ENCODE measurements around the gene PFKM.
A peak's percentile ranks its signal among the peaks of the same experiment; 100 is the strongest.

PFKM gene

DNA sequence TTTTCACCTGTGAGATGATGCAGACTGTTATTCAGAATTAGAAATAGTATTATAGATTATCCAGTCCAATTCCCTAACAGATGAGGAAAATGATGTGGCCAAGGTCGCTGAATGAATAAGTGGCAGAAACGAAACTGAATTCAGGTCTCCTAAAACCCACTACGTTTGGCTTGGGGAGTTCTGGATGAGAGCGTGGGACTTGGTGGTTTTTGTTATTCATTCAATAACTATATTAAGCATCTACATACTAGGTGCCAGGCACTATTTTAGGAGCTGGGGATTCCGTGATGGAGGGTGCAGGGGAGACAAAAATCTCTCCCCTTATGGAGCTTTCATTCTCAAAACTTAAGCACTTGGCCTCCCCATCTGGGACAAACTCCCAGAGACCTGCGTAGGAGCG is 63.5 kb downstream of the PFKM start:
- H3K9me3 ChIP-seq (replicated peaks; ENCODE audit: low read length): no peaks in the 10 kb centered on the region
- H3K4me1 ChIP-seq (ENCODE audit: control insufficient read depth, insufficient read depth, low read length): peaks cover 5% of the 10 kb centered on the region
- peak overlapping the region; percentile 8 for H3K9ac ChIP-seq (ENCODE audit: low read depth, low read length)
- no peaks in the 10 kb centered on the region for H3K36me3 ChIP-seq (ENCODE audit: insufficient read depth, low read length)
- H3K27me3 ChIP-seq (ENCODE audit: control insufficient read depth, insufficient read depth, low read length): peaks cover 76% of the 10 kb centered on the region
- H3K4me3 ChIP-seq (ENCODE audit: low read length): peak overlapping the region; percentile 76
- peak overlapping the region; percentile 91 for H3K4me2 ChIP-seq (ENCODE audit: low read length)

DNA sequence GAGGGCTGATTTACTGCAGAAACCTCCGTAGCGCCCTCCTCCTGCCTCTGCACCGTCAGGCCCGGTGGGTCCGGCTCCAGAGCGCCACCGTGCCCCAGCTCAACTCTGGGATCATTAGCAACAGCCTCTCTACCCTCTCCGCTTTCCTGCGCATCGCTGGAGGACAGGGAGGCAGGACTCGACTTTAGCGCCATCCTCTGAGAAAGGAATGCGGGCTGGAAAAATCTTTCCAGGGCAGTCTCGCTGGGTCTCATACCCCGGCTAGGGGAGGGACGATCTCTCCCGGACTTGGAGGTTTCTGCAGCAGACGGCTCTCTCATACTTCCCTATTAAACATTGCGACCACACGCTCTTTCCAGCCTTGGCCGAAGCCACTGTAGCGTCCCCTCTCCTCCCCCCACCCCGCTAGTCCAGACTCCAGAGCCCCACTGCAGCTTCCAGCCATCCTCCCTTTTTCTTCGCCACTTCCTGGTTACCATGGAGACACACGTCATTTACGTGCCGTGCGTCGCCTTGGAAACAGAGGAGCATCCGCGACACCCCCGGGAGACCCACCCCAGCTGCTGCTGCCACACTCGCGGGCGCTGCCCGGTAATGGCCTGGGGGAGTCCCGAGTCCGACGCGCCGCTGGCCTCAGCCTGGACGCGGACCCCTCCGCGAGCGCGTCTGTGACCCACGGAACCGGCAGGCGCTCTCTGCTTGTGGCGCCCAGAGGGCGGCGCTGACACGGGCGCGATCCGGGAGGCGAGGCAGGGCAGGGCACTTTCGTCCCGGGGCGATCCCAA is 64.1 kb downstream of the PFKM start, which contains the start of gene CCDC184:
CCDC184 (plus strand) TSS at position 554 of the 785 bp plus-strand sequence. CDS start 479 bp downstream, outside the sequence.
- H3K36me3 ChIP-seq (ENCODE audit: insufficient read depth, low read length): no peaks in the 10 kb centered on the region
- peak within 1 kb of the TSS; percentile 91 for H3K4me2 ChIP-seq (ENCODE audit: low read length)

DNA sequence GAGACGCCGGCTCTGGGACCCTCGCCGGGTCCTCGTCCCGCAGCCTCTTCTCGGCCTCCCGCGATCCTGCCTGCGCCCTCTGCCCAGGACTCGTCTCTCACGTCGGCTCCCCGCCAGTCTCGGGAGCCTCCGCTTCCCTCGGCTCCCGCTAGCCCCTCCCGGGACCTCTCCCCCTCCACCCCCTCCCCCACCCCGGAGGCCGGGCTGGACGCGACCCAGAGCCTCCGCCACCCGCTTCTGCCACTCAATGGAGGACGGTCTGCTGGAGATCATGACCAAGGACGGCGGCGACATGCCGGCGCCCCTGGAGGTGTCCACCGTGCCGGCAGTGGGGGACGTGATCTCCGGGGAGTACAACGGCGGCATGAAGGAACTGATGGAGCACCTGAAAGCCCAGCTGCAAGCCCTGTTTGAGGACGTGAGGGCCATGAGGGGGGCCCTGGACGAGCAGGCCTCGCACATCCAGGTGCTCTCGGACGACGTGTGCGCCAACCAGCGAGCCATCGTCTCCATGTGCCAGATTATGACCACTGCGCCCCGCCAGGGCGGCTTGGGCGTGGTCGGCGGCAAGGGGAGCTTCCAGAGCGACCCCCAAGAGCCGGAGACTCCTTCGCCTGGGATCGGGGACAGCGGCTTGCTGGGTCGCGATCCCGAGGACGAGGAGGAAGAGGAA is 64.8 kb downstream of the PFKM start:
- peaks cover 75% of the 10 kb centered on the region for H3K27me3 ChIP-seq (ENCODE audit: control insufficient read depth, insufficient read depth, low read length)

More for the DNA sequence above, 64.1 kb downstream of the PFKM start, which contains the start of gene CCDC184:
- peak within 1 kb of the TSS; percentile 8 for H3K9ac ChIP-seq (ENCODE audit: low read depth, low read length)
- peaks cover 5% of the 10 kb centered on the region for H3K4me1 ChIP-seq (ENCODE audit: control insufficient read depth, insufficient read depth, low read length)
- H3K9me3 ChIP-seq (replicated peaks; ENCODE audit: low read length): no peaks in the 10 kb centered on the region
- H3K27me3 ChIP-seq (ENCODE audit: control insufficient read depth, insufficient read depth, low read length): peaks cover 76% of the 10 kb centered on the region
- peak within 1 kb of the TSS; percentile 76 for H3K4me3 ChIP-seq (ENCODE audit: low read length)

DNA sequence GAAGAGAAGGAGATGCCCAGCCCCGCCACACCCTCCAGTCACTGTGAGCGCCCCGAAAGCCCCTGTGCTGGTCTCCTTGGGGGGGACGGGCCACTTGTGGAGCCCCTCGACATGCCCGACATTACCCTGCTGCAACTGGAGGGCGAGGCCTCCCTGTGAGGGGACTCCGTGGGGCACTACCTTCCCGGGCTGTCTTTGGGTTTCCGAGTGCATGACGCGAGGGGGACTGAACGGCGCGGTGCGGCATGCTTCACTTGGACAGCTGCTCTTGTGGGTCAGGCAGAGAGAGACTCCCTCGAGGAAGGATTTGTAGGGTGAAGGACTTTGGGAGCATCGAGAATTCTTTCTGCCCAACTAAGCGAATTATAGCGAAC is 65.4 kb downstream of the PFKM start:
- Histone ChIP-seq H3K4me2 (ENCODE audit: low read length) (no peak overlapping the region), H3K4me3 (ENCODE audit: low read length) (no peak overlapping the region), H3K36me3 (ENCODE audit: insufficient read depth, low read length) (no peaks in the 10 kb centered on the region), H3K9ac (ENCODE audit: low read depth, low read length) (no peak overlapping the region), H3K27me3 (ENCODE audit: control insufficient read depth, insufficient read depth, low read length) (peaks cover 74% of the 10 kb centered on the region), H3K4me1 (ENCODE audit: control insufficient read depth, insufficient read depth, low read length) (peaks cover 5% of the 10 kb centered on the region), H3K9me3 (replicated peaks; ENCODE audit: low read length) (no peaks in the 10 kb centered on the region)

More for the DNA sequence above, 64.8 kb downstream of the PFKM start:
- Histone ChIP-seq H3K9ac (ENCODE audit: low read depth, low read length) (peak overlapping the region; percentile 8), H3K4me1 (ENCODE audit: control insufficient read depth, insufficient read depth, low read length) (peaks cover 5% of the 10 kb centered on the region), H3K4me2 (ENCODE audit: low read length) (peak overlapping the region; percentile 91), H3K4me3 (ENCODE audit: low read length) (peak overlapping the region; percentile 76), H3K36me3 (ENCODE audit: insufficient read depth, low read length) (no peaks in the 10 kb centered on the region), H3K9me3 (replicated peaks; ENCODE audit: low read length) (no peaks in the 10 kb centered on the region)

DNA sequence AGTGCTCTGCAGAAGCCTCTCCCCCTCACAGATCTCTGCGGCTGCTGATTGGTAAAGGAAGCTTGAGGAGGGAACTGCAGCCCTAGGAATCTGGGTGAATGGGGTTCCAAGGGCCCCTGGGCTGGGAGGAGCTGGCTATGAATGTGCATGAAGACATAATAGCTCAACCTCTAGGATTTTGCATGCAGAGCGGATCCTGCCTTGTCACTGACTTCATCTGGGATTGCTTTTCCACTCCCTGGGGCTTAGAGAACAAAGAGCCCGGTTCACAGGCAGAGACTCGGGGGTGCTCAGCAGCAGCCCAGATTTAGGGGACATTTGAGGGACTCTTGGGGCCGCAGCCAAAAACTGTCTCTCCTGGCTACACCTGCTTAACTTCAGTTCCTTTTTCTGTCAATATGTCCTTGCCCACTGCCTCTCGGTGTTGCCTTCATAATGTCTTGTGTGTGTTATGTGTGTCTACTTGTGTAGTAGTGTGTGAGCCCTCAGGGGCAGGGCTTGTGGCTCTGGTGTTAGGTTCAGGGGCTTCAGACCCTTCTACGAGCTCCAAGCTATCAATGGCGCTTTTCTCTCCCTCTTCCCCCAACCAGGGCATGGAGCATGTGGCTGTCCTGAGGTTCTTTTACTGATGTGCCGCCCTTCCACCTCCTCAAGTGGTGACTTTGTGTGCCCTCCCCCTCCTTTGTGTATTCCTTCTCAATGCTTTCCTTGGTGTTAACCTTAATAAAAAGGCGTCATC is 66.2 kb downstream of the PFKM start:
- Histone ChIP-seq H3K36me3 (ENCODE audit: insufficient read depth, low read length) (no peaks in the 10 kb centered on the region), H3K4me1 (ENCODE audit: control insufficient read depth, insufficient read depth, low read length) (peaks cover 5% of the 10 kb centered on the region), H3K9ac (ENCODE audit: low read depth, low read length) (no peak overlapping the region), H3K27me3 (ENCODE audit: control insufficient read depth, insufficient read depth, low read length) (peaks cover 71% of the 10 kb centered on the region), H3K4me3 (ENCODE audit: low read length) (no peak overlapping the region), H3K9me3 (replicated peaks; ENCODE audit: low read length) (no peaks in the 10 kb centered on the region), H3K4me2 (ENCODE audit: low read length) (no peak overlapping the region)

DNA sequence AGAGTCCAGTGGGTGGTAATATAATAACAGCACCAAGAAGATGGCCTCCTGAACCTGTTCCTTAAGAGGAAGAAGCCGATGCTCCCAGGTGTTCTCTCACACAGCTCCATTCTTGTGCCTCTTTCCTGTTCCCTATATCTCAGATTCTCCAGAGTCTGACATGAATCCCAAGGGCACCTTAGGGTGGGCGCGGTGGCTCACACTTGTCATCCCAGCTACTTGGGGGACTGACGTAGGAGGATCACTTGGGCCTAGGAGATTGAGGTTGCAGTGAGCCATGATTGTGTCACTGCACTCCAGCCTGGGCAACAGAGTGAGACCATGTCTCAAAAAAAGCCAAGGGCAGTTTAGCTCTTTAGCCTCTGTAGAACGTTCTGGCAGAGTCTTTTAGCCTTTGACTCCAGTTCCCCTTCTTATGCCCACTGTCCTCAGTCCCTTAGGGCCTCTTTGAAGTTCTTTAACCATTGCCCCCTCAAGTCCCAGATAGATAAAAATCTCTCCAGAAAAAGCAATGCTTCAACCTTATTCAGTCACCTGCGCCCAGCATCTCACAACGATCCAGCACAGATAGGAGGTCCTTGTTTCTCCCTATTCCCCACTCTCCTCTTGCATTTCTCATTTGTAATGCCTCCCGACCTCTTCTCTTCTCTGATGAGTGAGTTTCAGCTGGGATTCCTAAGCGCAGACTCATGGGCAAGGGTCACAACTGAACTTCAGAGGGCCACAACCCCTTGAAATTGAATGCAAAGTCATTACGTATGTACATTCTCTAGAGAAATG is 68.9 kb downstream of the PFKM start:
- Histone ChIP-seq H3K4me3 (ENCODE audit: low read length) (no peak overlapping the region), H3K27me3 (ENCODE audit: control insufficient read depth, insufficient read depth, low read length) (peaks cover 78% of the 10 kb centered on the region), H3K36me3 (ENCODE audit: insufficient read depth, low read length) (no peaks in the 10 kb centered on the region), H3K4me1 (ENCODE audit: control insufficient read depth, insufficient read depth, low read length) (no peaks in the 10 kb centered on the region), H3K9ac (ENCODE audit: low read depth, low read length) (no peak overlapping the region), H3K4me2 (ENCODE audit: low read length) (no peak overlapping the region), H3K9me3 (replicated peaks; ENCODE audit: low read length) (no peaks in the 10 kb centered on the region)

DNA sequence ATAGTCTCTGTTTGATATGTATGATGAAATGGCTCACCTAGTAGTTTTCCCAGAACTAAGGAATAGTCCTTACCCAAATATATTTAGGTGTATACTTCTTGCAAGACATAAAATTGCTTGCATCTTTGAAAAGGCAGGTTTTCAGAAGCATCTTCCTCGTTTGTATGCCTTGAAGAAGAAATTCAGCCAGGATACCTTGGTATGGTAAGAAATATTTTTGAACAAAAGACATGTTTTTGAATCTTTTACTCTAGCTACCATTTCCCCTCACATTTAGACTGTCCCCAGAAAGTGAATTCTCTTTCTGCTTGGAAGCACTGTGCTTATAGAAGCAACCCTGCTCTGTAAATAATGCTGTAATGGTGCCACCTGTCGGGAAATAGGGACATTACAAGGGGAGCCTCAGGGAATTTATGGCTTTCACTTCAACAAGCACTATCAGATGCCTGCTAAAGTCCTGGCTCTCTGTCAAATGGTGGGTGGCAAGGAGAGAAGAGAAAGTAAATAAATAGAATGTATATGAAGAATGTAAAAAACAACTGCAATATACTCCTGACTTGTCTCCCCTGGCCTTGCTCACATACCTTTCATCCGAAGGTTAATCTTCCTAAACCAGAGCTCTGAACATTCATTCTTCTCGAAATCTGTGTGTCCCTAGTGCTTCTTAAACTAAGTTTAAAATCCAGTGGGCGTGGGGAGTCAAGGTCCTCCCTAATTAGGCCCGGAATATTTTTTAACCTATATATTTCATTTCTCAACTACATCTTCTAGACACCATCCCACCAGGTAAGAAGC is 70.4 kb downstream of the PFKM start:
- Histone ChIP-seq H3K9me3 (replicated peaks; ENCODE audit: low read length) (no peaks in the 10 kb centered on the region), H3K4me2 (ENCODE audit: low read length) (no peak overlapping the region), H3K4me3 (ENCODE audit: low read length) (no peak overlapping the region), H3K9ac (ENCODE audit: low read depth, low read length) (no peak overlapping the region), H3K4me1 (ENCODE audit: control insufficient read depth, insufficient read depth, low read length) (no peaks in the 10 kb centered on the region), H3K36me3 (ENCODE audit: insufficient read depth, low read length) (no peaks in the 10 kb centered on the region), H3K27me3 (ENCODE audit: control insufficient read depth, insufficient read depth, low read length) (peaks cover 86% of the 10 kb centered on the region)

DNA sequence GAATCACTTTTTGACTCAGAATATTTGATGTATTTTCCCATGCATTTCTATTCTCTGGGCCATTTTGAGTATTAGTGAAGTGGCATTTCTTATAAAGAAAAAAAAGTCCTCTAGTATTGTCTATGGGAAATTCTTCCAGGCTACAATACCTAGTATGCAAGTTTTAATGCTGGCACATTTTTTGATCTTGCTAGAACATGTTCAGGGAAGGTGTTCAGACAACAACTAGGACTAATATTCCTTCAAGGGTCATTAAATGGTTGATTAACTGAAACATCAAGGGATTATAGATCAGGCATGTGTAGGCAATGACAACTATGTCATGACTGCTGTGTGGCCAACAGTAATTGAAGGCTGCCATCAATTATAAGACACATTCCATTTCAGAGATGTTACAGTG is 71.9 kb downstream of the PFKM start:
- no peak overlapping the region for H3K9ac ChIP-seq (ENCODE audit: low read depth, low read length)
- no peaks in the 10 kb centered on the region for H3K4me1 ChIP-seq (ENCODE audit: control insufficient read depth, insufficient read depth, low read length)
- H3K36me3 ChIP-seq (ENCODE audit: insufficient read depth, low read length): no peaks in the 10 kb centered on the region
- H3K4me2 ChIP-seq (ENCODE audit: low read length): no peak overlapping the region
- no peak overlapping the region for H3K4me3 ChIP-seq (ENCODE audit: low read length)
- H3K9me3 ChIP-seq (replicated peaks; ENCODE audit: low read length): no peaks in the 10 kb centered on the region
- peaks cover 78% of the 10 kb centered on the region for H3K27me3 ChIP-seq (ENCODE audit: control insufficient read depth, insufficient read depth, low read length)

DNA sequence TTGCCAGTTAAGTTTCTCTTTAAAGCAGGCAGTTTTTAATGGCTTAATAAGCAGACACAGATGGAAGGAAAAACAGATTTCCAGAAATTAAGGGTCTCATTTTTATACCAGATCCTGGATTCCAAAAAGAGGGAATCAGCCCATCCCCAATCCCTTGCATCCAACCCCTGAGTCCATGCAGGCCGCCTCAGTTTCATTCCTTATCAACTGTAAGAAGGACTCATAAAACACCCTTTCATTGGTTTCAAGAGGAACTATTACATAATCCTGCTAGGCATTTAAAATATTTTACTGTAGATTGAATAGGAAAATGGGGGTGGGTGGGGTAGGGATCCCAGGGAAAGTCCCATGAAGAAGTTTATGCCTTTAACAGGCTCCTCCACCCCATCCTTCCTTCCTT is 73.7 kb downstream of the PFKM start:
- H3K4me2 ChIP-seq (ENCODE audit: low read length): no peak overlapping the region
- no peaks in the 10 kb centered on the region for H3K9me3 ChIP-seq (replicated peaks; ENCODE audit: low read length)
- H3K36me3 ChIP-seq (ENCODE audit: insufficient read depth, low read length): no peaks in the 10 kb centered on the region
- H3K4me1 ChIP-seq (ENCODE audit: control insufficient read depth, insufficient read depth, low read length): peaks cover 7% of the 10 kb centered on the region
- no peak overlapping the region for H3K9ac ChIP-seq (ENCODE audit: low read depth, low read length)
- peaks cover 63% of the 10 kb centered on the region for H3K27me3 ChIP-seq (ENCODE audit: control insufficient read depth, insufficient read depth, low read length)
- no peak overlapping the region for H3K4me3 ChIP-seq (ENCODE audit: low read length)

DNA sequence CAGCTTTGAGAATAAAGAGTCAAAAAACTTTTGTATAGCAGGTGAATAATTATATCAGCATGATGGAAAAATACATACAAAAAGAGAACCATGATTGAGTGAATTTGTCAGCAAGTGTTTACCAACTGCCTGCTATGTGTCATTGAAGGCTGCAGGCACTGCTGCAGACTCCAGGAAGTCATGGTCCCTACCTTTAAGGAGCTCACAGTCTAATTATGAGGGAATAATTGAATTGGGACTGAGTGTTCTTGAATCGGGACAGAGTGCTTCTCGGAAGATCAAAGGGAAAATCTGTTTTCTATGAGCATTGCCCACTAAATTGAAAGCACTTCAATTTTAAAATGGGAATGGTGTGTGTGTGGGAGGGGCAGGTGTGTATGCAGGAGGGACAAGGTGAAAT is 74.5 kb downstream of the PFKM start:
- peaks cover 55% of the 10 kb centered on the region for H3K27me3 ChIP-seq (ENCODE audit: control insufficient read depth, insufficient read depth, low read length)
- H3K36me3 ChIP-seq (ENCODE audit: insufficient read depth, low read length): no peaks in the 10 kb centered on the region
- H3K4me2 ChIP-seq (ENCODE audit: low read length): no peak overlapping the region
- no peaks in the 10 kb centered on the region for H3K9me3 ChIP-seq (replicated peaks; ENCODE audit: low read length)
- H3K4me1 ChIP-seq (ENCODE audit: control insufficient read depth, insufficient read depth, low read length): peaks cover 9% of the 10 kb centered on the region
- no peak overlapping the region for H3K9ac ChIP-seq (ENCODE audit: low read depth, low read length)
- no peak overlapping the region for H3K4me3 ChIP-seq (ENCODE audit: low read length)

Measured in skeletal muscle satellite cell (primary cell).